ENCODE measurements around the gene SLC66A2.

DNA sequence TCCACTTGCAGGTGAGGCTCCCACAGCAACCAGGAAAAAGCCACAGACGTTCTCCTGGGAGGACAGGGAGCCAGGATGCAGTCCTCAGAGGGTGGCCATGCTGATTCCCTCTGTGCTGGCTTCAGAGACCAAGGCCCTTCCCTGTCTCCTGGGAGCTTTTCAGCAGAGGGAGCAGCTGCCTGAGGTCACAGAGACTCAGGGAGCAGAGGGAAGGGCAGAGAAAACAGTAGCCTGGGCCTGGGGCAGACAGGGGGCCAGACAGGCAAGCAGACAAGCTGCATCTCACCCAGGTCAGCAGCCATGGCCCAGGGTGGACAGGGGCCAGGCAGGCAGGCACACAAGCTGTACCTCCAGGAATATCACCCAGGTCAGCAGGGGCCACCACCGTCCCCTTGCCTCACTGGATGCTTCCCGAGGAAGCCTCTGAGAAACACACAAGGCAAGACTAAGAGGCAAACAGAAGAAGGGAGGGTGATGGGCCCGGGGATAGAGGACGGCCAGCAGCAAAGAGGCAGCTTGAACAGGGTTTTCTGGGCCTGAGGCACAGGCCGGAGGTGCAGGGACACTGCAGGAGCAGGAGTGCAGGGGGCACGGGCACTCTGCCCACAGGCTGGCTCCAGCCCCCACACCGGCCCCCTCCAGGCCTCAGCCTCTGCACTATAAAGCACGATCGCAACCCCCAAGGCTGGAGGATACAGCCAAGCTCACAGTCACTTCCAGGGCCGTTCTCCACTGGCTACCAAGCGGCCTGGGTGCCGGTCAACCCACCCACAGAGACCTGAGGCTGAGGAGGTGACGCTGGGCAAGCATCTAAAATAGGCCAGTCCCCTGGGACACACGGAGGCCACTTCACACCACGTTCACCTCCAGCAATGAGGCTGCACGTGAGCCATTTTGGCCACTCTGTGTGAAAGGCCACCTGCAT, 6.1 kb downstream of the SLC66A2 start:
- TF ChIP-seq, protein P1, sequence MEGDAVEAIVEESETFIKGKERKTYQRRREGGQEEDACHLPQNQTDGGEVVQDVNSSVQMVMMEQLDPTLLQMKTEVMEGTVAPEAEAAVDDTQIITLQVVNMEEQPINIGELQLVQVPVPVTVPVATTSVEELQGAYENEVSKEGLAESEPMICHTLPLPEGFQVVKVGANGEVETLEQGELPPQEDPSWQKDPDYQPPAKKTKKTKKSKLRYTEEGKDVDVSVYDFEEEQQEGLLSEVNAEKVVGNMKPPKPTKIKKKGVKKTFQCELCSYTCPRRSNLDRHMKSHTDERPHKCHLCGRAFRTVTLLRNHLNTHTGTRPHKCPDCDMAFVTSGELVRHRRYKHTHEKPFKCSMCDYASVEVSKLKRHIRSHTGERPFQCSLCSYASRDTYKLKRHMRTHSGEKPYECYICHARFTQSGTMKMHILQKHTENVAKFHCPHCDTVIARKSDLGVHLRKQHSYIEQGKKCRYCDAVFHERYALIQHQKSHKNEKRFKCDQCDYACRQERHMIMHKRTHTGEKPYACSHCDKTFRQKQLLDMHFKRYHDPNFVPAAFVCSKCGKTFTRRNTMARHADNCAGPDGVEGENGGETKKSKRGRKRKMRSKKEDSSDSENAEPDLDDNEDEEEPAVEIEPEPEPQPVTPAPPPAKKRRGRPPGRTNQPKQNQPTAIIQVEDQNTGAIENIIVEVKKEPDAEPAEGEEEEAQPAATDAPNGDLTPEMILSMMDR (IDR thresholded peaks at IDR 0.05) = no peak
- no peak for TF ChIP-seq POLR2A (IDR thresholded peaks at IDR 0.05)
